Mesenchymal stem cell (in vitro differentiated cells and primary cell): ENCODE results near the gene PDE2A.

ENCODE experiments used
- DNase-seq: peaks from one replicate; pipeline ENCODE4 v3.0.0-alpha.2; 2013
- H2AFZ ChIP-seq: one replicate; pipeline ENCODE4 v1.6.1; 2013; ENCODE audit warnings: low read depth, mild to moderate bottlenecking, control low read depth, inconsistent platforms, low read length, moderate library complexity
- H2AK5ac ChIP-seq: 2 replicates; pipeline ENCODE4 v1.6.1; 2013; ENCODE audit warnings: low read length, moderate library complexity, mild to moderate bottlenecking, inconsistent platforms; ENCODE audit not compliant: severe bottlenecking
- H2BK120ac ChIP-seq: one replicate; pipeline ENCODE4 v1.6.1; 2013; ENCODE audit warnings: low read depth, mild to moderate bottlenecking, inconsistent platforms, low read length, moderate library complexity
- H2BK12ac ChIP-seq, 2 experiments: one replicate each; pipeline ENCODE4 v1.6.1; 2013; ENCODE audit warnings: inconsistent platforms in 2 of 2, low read length in 2 of 2, mild to moderate bottlenecking in 2 of 2, moderate library complexity in 2 of 2, control low read depth in 1 of 2
- H2BK15ac ChIP-seq: one replicate; pipeline ENCODE4 v1.6.1; 2013; ENCODE audit warnings: mild to moderate bottlenecking, low read depth, inconsistent platforms; ENCODE audit not compliant: poor library complexity, severe bottlenecking
- H2BK5ac ChIP-seq: 2 replicates; pipeline ENCODE4 v1.6.1; 2013; ENCODE audit warnings: low read depth, mild to moderate bottlenecking, low read length, control low read depth, inconsistent platforms; ENCODE audit not compliant: poor library complexity, severe bottlenecking
- H3K14ac ChIP-seq, 2 experiments: one replicate each; pipeline ENCODE4 v1.6.1; 2013; ENCODE audit warnings: inconsistent platforms in 2 of 2, low read length in 2 of 2, control low read depth in 1 of 2, mild to moderate bottlenecking in 1 of 2, moderate library complexity in 1 of 2
- H3K18ac ChIP-seq, 2 experiments: one replicate each; pipeline ENCODE4 v1.6.1; 2013; ENCODE audit warnings: inconsistent platforms in 2 of 2, low read length in 2 of 2, control low read depth in 1 of 2, low read depth in 1 of 2, mild to moderate bottlenecking in 1 of 2
- H3K23ac ChIP-seq, 2 experiments: one replicate each; pipeline ENCODE4 v1.6.1; 2013; ENCODE audit warnings: inconsistent platforms in 2 of 2, low read length in 2 of 2, mild to moderate bottlenecking in 2 of 2, moderate library complexity in 2 of 2, control low read depth in 1 of 2
- H3K27ac ChIP-seq: 2 replicates; pipeline ENCODE4 v1.5.1; 2013; ENCODE audit warnings: mild to moderate bottlenecking, moderate library complexity, low read length, control low read depth, inconsistent platforms; ENCODE audit not compliant: poor library complexity, severe bottlenecking
- H3K27me3 ChIP-seq, 2 experiments: 2 replicates each; pipeline versions ENCODE4 v1.6.1 to v1.7.0; 2013; ENCODE audit warnings: low read length in 2 of 2, mild to moderate bottlenecking in 2 of 2, moderate library complexity in 2 of 2, control low read depth in 1 of 2, inconsistent platforms in 1 of 2; ENCODE audit not compliant: control insufficient read depth in 1 of 2, insufficient read depth in 1 of 2
- H3K36me3 ChIP-seq, 2 experiments: 2 replicates each; pipeline versions ENCODE4 v1.6.1 to v1.7.0; 2013; ENCODE audit warnings: low read length in 2 of 2, control low read depth in 1 of 2, inconsistent platforms in 1 of 2, low read depth in 1 of 2, mild to moderate bottlenecking in 1 of 2; ENCODE audit not compliant: insufficient read depth in 2 of 2, control insufficient read depth in 1 of 2
- H3K4ac ChIP-seq, 2 experiments: one replicate each; pipeline ENCODE4 v1.6.1; 2013; ENCODE audit warnings: inconsistent platforms in 2 of 2, low read length in 2 of 2, mild to moderate bottlenecking in 2 of 2, moderate library complexity in 2 of 2, control low read depth in 1 of 2, low read depth in 1 of 2
- H3K4me1 ChIP-seq: 2 replicates; pipeline ENCODE4 v1.6.1; 2013; ENCODE audit warnings: low read depth, low read length, control low read depth; ENCODE audit not compliant: control insufficient read depth, insufficient read depth
- H3K4me2 ChIP-seq: 2 replicates; pipeline ENCODE4 v1.6.1; 2013; ENCODE audit warnings: low read length, mild to moderate bottlenecking, inconsistent platforms; ENCODE audit not compliant: poor library complexity, severe bottlenecking
- H3K4me3 ChIP-seq, 2 experiments: 2 replicates each; pipeline versions ENCODE4 v1.5.1 to v1.7.0; 2013; ENCODE audit warnings: low read length in 2 of 2, mild to moderate bottlenecking in 2 of 2, control low read depth in 1 of 2, low read depth in 1 of 2; ENCODE audit not compliant: insufficient read depth in 1 of 2
- H3K79me1 ChIP-seq: replicated peaks from 2 replicates; pipeline ENCODE4 v1.6.1; 2013; ENCODE audit warnings: mild to moderate bottlenecking, control low read depth, low read length, inconsistent platforms; ENCODE audit not compliant: poor library complexity, severe bottlenecking
- H3K9ac ChIP-seq: 2 replicates; pipeline ENCODE4 v1.7.0; 2013; ENCODE audit warnings: mild to moderate bottlenecking, low read length, moderate library complexity
- H3K9me3 ChIP-seq: 2 replicates; pipeline ENCODE4 v1.7.0; 2013; ENCODE audit warnings: mild to moderate bottlenecking, low read length; ENCODE audit not compliant: control insufficient read depth
- H4K8ac ChIP-seq: one replicate; pipeline ENCODE4 v1.6.1; 2013; ENCODE audit warnings: inconsistent platforms, mild to moderate bottlenecking, low read length, moderate library complexity
- H4K91ac ChIP-seq: one replicate; pipeline ENCODE4 v1.6.1; 2013; ENCODE audit warnings: mild to moderate bottlenecking, low read length, inconsistent platforms
- WGBS: methylation state at CpG from one replicate; pipeline ENCODE4 v1.1.7; 2013; ENCODE audit warnings: mixed read lengths; 5-methylcytosine and 5-hydroxymethylcytosine counted together

PDE2A gene

GRCh38 chr11:72589802-72590761 is 84.1 kb downstream of the PDE2A start:
- no peak overlapping the region for H3K27ac ChIP-seq
- no peak overlapping the region for H2BK120ac ChIP-seq
- no peaks in the 10 kb centered on the region for H3K9me3 ChIP-seq
- H3K9ac ChIP-seq = no peak overlapping the region
- no peak overlapping the region for H4K91ac ChIP-seq
- no peak overlapping the region for H2BK15ac ChIP-seq
- peaks cover 98 to 99% of the 10 kb centered on the region in 2 experiments for H3K27me3 ChIP-seq
- no peak overlapping the region for H3K18ac ChIP-seq
- no peak overlapping the region for H2BK5ac ChIP-seq
- no peak overlapping the region for H3K14ac ChIP-seq
- peak overlapping the region; percentile 58 for H3K4me2 ChIP-seq
- H2BK12ac ChIP-seq = no peak overlapping the region
- no peak overlapping the region for H3K4me3 ChIP-seq
- H2AFZ ChIP-seq = no peak overlapping the region
- H3K23ac ChIP-seq = no peak overlapping the region
- H2AK5ac ChIP-seq = no peak overlapping the region
- H3K4ac ChIP-seq = no peak overlapping the region
- H3K36me3 ChIP-seq = no peaks in the 10 kb centered on the region
- H4K8ac ChIP-seq = no peak overlapping the region
- peaks cover 12% of the 10 kb centered on the region for H3K4me1 ChIP-seq
- 3% methylated on average over 62 of the region's 74 CpGs for WGBS
- peak; percentile 35 for DNase-seq
- H3K79me1 ChIP-seq = no peaks in the 10 kb centered on the region

- Histone ChIP-seq H3K18ac (no peak overlapping the region), H3K4me1 (peaks cover 18% of the 10 kb centered on the region)
These were observed 85.5 kb downstream of the PDE2A start for GRCh38 chr11:72588421-72589410.

GRCh38 chr11:72587696-72588095 is 86.5 kb downstream of the PDE2A start:
- no peak overlapping the region for H3K14ac ChIP-seq
- H3K36me3 ChIP-seq = no peaks in the 10 kb centered on the region
- H3K4me3 ChIP-seq = no peak overlapping the region
- peaks cover 97 to 98% of the 10 kb centered on the region in 2 experiments for H3K27me3 ChIP-seq
- no peak overlapping the region for H3K4me2 ChIP-seq
- no peak overlapping the region for H3K4ac ChIP-seq
- H2BK5ac ChIP-seq = no peak overlapping the region
- no peak overlapping the region for H3K23ac ChIP-seq
- WGBS = 68% methylated on average over 1 of the region's 1 CpG
- H2BK15ac ChIP-seq = no peak overlapping the region
- H4K8ac ChIP-seq = no peak overlapping the region
- H4K91ac ChIP-seq = no peak overlapping the region
- H3K4me1 ChIP-seq = peaks cover 18% of the 10 kb centered on the region
- H2BK120ac ChIP-seq = no peak overlapping the region
- no peak overlapping the region for H3K18ac ChIP-seq
- no peak overlapping the region for H2BK12ac ChIP-seq
- no peaks in the 10 kb centered on the region for H3K79me1 ChIP-seq
- DNase-seq = no peak
- no peak overlapping the region for H2AFZ ChIP-seq
- H2AK5ac ChIP-seq = no peak overlapping the region
- H3K9ac ChIP-seq = no peak overlapping the region
- H3K9me3 ChIP-seq = peaks cover 4% of the 10 kb centered on the region
- no peak overlapping the region for H3K27ac ChIP-seq

More at GRCh38 chr11:72588421-72589410, 85.5 kb downstream of the PDE2A start:
- no peak overlapping the region for H3K4me2 ChIP-seq
- no peak overlapping the region for H2BK15ac ChIP-seq
- H3K9ac ChIP-seq = no peak overlapping the region
- H2AFZ ChIP-seq = no peak overlapping the region
- DNase-seq = no peak
- H3K4me3 ChIP-seq = no peak overlapping the region
- H3K23ac ChIP-seq = peak overlapping the region in 1 of 2 experiments; percentile 2
- no peaks in the 10 kb centered on the region for H3K79me1 ChIP-seq
- H3K4ac ChIP-seq = no peak overlapping the region
- no peak overlapping the region for H4K91ac ChIP-seq
- no peaks in the 10 kb centered on the region for H3K36me3 ChIP-seq
- H2BK5ac ChIP-seq = no peak overlapping the region
- H3K27ac ChIP-seq = no peak overlapping the region
- H4K8ac ChIP-seq = no peak overlapping the region
- H2AK5ac ChIP-seq = no peak overlapping the region
- WGBS = 86% methylated on average over 6 of the region's 7 CpGs
- H2BK12ac ChIP-seq = no peak overlapping the region
- no peaks in the 10 kb centered on the region for H3K9me3 ChIP-seq
- H2BK120ac ChIP-seq = no peak overlapping the region
- no peak overlapping the region for H3K14ac ChIP-seq
- H3K27me3 ChIP-seq = peaks cover 97 to 98% of the 10 kb centered on the region in 2 experiments
